T-helper 22 cell (primary cell): ENCODE measurements around the gene DOCK2.
"Not testable (repeated sequence)": the region's sequence is repeated elsewhere in the genome, so short reads cannot be mapped to it uniquely, and the experiment has no call there.

Experiments used
- DNase-seq: peaks from one replicate; pipeline ENCODE4 v3.0.0-alpha.2; 2020; ENCODE audit warnings: low read depth

Gene DOCK2

DNA sequence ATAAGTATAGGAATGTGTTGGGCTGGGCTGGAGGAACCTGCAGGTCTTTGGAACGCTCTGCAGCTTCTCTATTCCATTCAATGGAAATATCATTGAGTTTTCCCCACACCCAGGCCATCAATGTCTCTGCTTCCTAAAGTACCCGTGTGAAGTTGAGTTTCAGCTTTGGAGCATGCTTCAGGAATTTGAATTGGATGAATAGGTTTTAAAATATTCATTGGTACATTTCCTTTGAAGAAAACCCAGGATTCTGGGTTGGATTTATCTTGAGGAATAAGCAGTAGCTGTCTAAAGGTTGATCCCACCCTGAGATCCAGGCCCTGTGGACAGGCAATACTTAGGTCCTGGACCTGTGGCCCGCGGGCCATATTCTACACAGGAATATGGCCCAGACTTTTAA, 306.0 kb downstream of the DOCK2 start:
- no peak for DNase-seq

DNA sequence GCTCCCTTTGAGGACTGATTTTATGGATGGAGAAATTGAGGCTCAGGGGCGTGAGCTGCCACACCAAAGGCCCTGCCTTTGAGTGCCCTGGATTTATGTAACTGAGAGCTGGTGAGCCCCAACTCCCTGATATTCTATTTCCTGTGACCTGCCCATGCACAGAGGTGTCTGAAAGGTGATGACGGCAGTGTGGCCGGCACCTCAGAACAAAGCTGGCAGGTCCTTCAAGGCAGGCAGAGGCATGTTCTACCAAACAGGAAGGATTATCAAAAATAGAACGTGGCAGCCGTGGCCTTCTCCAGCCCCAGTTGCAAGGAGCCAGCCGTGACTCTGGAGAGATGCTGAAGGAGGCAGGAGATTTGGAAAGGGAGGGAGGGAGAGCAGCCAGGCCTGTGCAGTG, 307.0 kb downstream of the DOCK2 start:
- no peak for DNase-seq

DNA sequence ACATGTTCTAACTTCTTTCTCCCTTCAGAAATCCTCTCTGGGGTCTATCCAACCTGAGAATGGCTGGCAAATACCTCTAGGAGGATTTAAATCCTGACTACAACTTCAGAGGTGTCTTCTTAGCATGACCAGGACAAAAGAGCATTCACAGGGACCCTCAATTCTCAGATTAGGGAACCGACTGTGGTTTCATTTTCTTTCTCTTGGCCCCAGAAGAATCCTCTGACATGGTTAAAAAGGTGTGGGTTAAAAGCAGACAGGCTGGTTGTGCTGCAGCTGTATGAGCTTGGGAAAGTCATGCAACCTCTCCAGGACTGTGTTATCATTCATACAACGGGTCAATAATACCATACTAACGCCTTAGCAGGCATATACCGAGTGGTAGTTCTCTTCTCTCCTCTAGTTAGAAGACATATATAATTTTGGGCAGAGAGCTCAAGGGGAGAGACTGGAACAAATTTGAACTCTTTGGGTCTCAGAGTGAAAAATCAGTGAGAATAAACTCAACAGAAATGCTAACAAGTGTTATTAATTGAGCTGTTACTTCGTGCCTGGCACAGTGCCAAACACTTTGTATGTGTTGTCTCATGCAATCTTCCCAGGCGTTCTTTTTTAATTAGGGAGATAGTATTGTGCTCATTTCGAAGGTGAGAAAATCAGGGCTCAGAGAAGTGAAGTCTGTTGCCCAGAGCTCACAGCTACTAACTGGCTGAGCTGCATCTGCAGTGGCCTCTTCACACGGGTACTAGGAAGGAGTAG, 308.0 kb downstream of the DOCK2 start:
- no peak for DNase-seq

DNA sequence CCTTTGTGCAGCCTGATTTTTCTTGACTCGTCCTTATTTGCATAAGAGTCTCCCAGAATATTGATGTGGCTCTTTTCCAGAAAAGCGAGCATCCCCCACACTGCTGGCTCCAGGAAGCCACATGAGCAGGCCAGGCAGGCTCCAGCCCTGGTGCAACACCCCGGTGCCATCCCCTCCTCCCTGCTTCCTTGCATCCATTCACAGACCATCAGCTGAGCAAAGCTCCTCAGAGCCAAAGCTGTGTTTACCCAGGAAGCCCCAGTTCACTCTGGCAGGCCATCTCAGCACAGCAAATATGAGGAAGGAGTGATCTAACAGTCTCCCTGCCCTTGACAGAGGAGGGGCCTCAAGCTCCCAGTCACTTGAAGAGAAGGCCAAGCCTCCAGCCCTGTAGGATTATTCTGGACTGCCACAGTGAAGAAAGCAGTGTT, 308.8 kb downstream of the DOCK2 start:
- no peak for DNase-seq

- DNase-seq = no peak
These were observed 309.7 kb downstream of the DOCK2 start for GRCh38 chr5:169946743-169947295.

- no peak for DNase-seq
These were observed 313.3 kb downstream of the DOCK2 start for GRCh38 chr5:169950333-169950732.

GRCh38 chr5:169953196-169953595, 316.1 kb downstream of the DOCK2 start:
- DNase-seq = not testable (repeated sequence)

- no peak for DNase-seq
These were observed 317.7 kb downstream of the DOCK2 start for GRCh38 chr5:169954786-169955185.

DNA sequence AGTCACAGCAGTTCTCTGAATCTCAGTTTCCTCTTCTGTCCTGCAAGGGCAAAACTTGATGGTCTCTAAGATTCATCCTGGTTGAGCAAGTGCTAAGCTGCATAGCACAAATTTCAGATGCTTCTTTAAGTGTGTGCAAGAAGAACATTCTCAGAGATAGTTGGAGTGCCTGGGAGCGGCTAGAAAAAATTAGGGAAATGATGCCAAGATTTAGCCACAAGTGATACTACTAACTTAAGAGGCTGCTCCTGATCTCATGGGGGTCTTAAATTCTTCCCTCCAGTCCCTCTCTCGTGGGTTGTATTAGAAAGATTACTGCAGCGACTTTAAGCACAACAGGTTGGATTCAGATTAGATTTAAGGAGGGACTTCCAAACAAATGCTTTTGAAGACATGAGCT, 319.1 kb downstream of the DOCK2 start:
- no peak for DNase-seq

DNA sequence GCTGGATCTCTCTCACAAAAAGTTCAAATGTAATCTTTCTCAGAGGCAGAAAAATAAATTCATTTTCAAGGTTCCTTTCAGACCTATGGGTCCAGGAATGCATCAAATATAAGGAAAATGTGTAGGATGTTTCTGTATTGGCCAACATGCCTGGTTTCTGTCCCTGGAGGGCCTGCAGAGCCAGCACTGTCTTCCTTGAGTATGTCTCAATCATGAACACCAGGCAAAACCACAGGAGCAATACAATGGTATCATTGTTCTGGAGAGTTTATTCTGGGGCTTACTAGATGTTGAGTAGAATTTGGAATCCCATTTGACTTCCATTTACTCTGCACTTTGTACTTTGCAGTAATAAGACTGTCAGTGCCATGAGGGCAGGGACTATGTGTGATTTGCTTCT, 319.7 kb downstream of the DOCK2 start:
- no peak for DNase-seq

GRCh38 chr5:169958278-169958677, 321.2 kb downstream of the DOCK2 start:
- no peak for DNase-seq

DNA sequence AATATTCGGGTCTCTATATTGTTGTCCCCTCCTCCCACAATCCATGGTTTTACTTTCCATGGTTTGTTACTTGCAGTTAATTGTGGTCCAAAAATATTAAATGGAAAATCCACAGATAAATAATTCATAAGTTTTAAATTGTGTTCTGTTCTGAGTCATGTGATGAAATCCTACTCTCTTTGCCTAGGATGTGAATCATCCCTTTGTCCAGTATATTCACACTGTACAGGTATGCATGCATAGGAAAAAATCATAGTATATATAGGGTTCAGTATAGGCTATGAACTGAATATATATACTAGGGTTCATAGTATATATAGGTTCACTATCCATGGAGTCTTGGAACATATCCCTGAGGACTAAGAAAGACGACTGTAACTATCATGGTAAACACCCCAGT, 323.6 kb downstream of the DOCK2 start:
- no peak for DNase-seq

- DNase-seq = no peak
These were observed 327.2 kb downstream of the DOCK2 start for GRCh38 chr5:169964246-169964645.

DNA sequence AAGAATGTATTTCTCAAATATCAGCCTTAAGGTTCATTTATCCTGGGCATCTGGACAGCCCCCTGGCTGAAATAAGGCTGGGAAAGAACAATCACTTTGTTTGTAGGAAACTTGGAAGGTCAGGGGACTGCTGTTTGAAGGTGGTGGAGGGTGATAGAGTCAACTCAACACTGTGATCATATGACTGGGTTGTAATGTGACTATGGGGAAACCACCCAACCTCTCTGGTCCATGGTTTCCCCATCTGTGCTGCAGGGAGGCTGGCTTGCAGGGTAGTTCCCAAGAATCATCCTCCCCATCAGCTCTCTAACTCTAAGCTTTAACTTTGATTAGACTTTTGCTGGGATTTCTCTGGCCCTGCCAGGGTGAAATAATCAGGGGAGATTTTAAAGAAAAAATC, 333.3 kb downstream of the DOCK2 start:
- DNase-seq = no peak

GRCh38 chr5:169970911-169971765, 334.1 kb downstream of the DOCK2 start:
- DNase-seq = no peak

DNA sequence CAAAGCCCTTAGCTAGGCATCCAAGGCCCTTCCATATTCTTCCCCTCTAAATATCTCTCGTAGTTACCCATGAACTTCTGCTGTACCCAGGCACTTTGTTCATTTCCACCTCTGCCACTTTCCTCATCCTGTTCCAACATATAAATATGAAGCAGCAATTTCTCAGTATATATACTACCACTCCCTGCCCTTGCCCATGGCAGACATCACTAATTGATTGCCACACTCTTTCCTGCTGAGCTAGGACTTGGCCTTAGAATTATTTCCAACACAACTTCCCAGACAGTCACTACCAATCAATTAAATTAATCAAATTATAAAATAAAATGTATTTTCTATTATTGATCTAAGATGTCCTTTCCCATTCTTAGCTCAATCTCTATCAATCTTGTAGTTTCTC, 334.7 kb downstream of the DOCK2 start:
- DNase-seq = no peak

- DNase-seq = no peak
These were observed 336.0 kb downstream of the DOCK2 start for GRCh38 chr5:169973056-169973455.

DNA sequence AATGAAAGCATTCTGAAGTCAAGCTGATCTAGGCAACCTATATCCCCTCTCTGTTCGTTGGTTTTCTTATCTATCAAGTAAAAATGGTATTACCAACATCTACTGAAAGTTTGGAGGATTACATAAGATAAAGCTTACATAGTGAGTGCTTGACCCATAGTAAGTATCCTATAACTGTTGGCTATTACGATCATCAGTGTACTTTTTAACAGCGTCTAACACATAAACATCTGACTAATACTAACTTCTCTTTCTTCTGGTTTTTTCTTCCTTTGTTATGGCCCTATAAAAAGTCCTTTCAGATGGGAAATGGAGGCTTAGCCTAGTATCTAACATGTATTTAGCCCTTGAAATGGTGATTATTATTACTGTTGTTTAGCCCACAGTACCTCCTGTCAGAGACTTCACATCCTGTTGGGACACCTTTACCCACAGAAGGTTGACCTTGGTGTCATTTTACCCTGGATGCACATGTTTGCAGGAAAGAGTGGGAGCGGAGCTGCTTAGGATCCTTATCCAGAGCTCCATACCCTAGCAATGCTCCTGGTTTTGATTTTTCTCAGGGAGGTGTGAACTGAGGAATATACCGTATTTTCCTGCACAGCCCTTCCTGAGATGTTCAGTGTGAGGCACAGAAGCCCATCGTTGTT, 337.2 kb downstream of the DOCK2 start:
- no peak for DNase-seq

DNA sequence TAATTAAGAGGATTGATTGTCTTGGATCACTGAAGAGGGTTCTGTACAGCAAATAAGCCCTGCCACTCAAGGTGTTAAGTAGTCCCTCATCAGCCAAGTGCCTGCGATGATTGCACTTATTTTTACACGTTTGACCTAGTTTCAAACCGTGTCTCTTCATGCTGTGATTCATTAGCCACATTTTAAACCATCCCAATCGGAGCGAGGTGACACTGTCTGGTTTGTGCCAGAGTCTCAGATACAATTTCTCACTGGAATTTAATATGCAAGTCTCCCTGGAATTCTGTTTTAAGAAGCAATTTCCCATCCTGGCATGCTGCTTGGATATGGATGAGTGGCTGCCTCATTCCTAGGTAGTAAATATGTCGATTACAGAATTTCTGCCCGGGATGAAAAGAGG, 341.6 kb downstream of the DOCK2 start:
- DNase-seq = no peak

DNA sequence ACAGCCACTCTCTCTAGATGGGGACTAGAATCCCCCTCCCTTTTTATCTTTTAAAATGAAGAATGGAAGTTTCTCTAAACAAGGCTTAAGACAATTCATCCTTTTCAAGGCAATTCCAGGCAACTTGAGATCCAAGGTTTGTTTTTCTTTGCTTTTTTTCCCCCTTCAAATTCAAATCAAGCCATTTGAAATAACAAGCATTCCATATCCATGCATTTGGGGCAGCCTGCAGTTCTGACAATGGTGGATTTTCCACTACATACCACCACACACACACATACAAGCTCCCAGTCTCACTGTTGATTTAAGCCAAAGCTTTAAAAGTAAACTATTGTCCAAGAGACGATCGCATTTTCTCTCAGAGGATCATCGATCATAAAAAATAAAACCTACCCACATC, 342.8 kb downstream of the DOCK2 start:
- DNase-seq = no peak

DNA sequence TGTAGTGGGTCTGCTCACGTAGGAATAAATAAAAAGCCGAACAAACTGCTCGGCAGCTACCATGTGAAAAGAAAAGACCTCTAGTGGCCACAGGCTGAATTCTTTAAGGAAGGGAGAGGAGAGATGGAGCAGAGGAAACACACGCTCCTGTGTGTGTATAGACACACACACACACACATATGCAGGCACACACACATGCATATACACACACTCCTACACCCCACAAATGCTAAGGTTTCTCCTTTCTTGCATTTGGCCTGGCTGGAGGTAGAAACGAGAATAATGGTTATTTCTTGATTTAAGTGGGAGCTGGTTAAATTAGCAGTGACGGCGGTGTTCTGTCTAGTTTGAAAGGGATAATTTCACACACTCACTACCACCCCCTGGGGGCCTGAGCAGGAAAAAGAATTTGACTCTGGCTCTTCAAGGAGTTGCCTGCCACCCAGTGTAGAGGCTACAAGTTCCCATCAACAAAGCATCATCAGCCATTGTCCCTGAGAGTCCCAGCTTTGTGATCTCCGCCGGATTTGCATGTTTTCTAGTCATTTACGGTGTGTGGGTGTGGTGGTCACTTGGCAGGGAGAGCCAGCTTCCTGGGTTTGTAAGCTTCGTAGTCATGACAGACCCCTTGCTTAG, 343.5 kb downstream of the DOCK2 start, which contains the start of gene INSYN2B:
INSYN2B (minus strand) TSS at position 78 of the 636 bp plus-strand sequence. CDS start 96,597 bp downstream, outside the sequence.
- no peak for DNase-seq

GRCh38 chr5:169988206-169988605, 351.1 kb downstream of the DOCK2 start:
- no peak for DNase-seq
